Ovary (tissue), 9 donors: ENCODE measurements around the gene TRAK1. TPM values are rescaled to one million over a fixed set of nuclear protein-coding genes. Genes with fewer than 3 reads are reported as not detected.
A peak's percentile ranks its signal among the peaks of the same experiment; 100 is the strongest.

Source experiments
- DNase-seq, 5 donors: peaks; one replicate each; pipeline ENCODE4 v3.0.0-alpha.2; 2019 to 2020
- H3K27ac ChIP-seq, 2 donors: fragments of 200-600 bp; one replicate each; pipeline versions ENCODE4 v1.5.1 to v1.8.0; 2019 to 2022
- H3K27me3 ChIP-seq: fragments of 200-600 bp; one replicate; pipeline ENCODE4 v1.8.0; 2022
- H3K36me3 ChIP-seq: fragments of 200-600 bp; sonication (generic); one replicate; pipeline ENCODE4 v1.5.1; 2019
- H3K4me1 ChIP-seq: one replicate; pipeline ENCODE4 v1.8.1; 2013; ENCODE audit warnings: mild to moderate bottlenecking, moderate library complexity; ENCODE audit not compliant: insufficient read depth
- H3K4me3 ChIP-seq: fragments of 200-600 bp; sonication (generic); one replicate; pipeline ENCODE4 v1.5.1; 2017
- H3K9me3 ChIP-seq, 2 donors: fragments of 200-600 bp in 1 of 2; sonication (generic) in 1 of 2; one replicate each; pipeline versions ENCODE4 v1.5.1 to v1.8.1; 2013 to 2019; ENCODE audit warnings: mild to moderate bottlenecking in 1 of 2, moderate library complexity in 1 of 2
- EP300 ChIP-seq: sonication (generic); formaldehyde crosslinking; IDR thresholded peaks from one replicate; pipeline ENCODE4 v1.6.1; 2017; ENCODE audit warnings: antibody characterized with exemption
- POLR2A ChIP-seq: fragments of 450-650 bp; IDR thresholded peaks from one replicate; pipeline ENCODE4 v1.6.1; 2017; ENCODE audit warnings: antibody characterized with exemption, mild to moderate bottlenecking, moderate library complexity
- WGBS, 3 donors: extraction: QIAGEN DNeasy Blood & Tissue Kit in 1 of 3; methylation state at CpG; one replicate each; pipeline versions ENCODE4 v1.1.5 to v1.1.7; 2013 to 2017; 5-methylcytosine and 5-hydroxymethylcytosine counted together
- intact Hi-C, 4 donors: fragments of 100-400 bp; cut with DNase I; formaldehyde crosslinking; loops; one replicate each; pipeline versions ENCODE4 v1.11.0 to v1.15.1; 2022 to 2023
- polyA plus RNA-seq, 2 donors: library from polyadenylated mRNA; stranded (reverse); fragments of 200-250 nt in 1 of 2; fragments of 350-450 nt in 1 of 2; fragmentation: Illumina TruSeq in 1 of 2; extraction: RNeasy Lipid Tissue Mini Kit (QIAGEN cat#74804) in 1 of 2; gene quantifications; one replicate each; pipeline ENCODE4 v1.2.3, GENCODE V29; 2013 to 2014
- total RNA-seq, 7 donors: library from RNA; depleted of rRNA in 2 of 7; stranded (reverse); fragments of >200 nt in 2 of 7; fragmentation: NEBNext Ultra II Directional in 3 of 7; extraction: Animal tissue kit (Norgen Biotek cat#: 25700) in 3 of 7; gene quantifications; one replicate each; pipeline versions ENCODE4 v1.1.0 to v1.2.4, GENCODE V29; 2016 to 2023
- TF ChIP-seq, protein P1 (sequence below), 3 donors: fragments of 450-650 bp in 2 of 3; fragments of 200-600 bp in 1 of 3; IDR thresholded peaks; one replicate each; pipeline versions ENCODE4 v1.5.1 to v1.8.0; 2016 to 2022; ENCODE audit warnings: antibody characterized with exemption in 3 of 3, mild to moderate bottlenecking in 1 of 3
- donor health status: DM: no; HTN: no; CAD: no; lungs with moderate emphysema.
- donor health status: DM: no; HTN: no; CAD: no.
- donor health status: Bipolar disorder and iron deficiency.
- donor health status: DM: yes; HTN: yes; CAD: no.
- donor health status: DM: no; HTN: no; CAD: no.
- donor health status: DM: yes; HTN: yes; CAD: no.

Gene TRAK1
- total and polyA plus RNA-seq, 9 donors = 7.1 to 17.7 (median 14.9) TPM

DNA sequence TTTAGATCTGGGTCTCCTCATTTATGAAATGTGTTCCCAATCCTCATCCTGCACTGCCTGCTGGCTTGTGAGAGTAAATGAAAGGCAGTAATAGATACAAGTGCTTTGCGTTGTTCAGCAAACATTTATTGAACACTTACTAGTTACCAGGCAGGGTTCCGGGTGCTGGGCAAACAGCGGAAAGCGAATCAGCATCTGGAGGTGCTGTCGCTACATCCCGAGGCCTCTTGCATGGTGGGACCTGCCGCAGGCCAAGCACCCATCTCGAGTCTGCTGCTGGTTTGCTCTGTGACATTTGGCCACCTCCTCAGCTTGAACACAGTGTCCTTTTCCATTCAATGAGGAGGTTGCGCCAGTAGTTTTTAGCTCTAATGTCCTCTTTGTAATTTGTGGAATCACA is 24.8 kb downstream of the TRAK1 start:
- H3K27ac ChIP-seq = no peak overlapping the region
- TF ChIP-seq EP300 (no peak), POLR2A (no peak)
- TF ChIP-seq, protein P1, sequence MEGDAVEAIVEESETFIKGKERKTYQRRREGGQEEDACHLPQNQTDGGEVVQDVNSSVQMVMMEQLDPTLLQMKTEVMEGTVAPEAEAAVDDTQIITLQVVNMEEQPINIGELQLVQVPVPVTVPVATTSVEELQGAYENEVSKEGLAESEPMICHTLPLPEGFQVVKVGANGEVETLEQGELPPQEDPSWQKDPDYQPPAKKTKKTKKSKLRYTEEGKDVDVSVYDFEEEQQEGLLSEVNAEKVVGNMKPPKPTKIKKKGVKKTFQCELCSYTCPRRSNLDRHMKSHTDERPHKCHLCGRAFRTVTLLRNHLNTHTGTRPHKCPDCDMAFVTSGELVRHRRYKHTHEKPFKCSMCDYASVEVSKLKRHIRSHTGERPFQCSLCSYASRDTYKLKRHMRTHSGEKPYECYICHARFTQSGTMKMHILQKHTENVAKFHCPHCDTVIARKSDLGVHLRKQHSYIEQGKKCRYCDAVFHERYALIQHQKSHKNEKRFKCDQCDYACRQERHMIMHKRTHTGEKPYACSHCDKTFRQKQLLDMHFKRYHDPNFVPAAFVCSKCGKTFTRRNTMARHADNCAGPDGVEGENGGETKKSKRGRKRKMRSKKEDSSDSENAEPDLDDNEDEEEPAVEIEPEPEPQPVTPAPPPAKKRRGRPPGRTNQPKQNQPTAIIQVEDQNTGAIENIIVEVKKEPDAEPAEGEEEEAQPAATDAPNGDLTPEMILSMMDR (IDR thresholded peaks at IDR 0.05) = no peak
- 95 to 96% (median 96%) methylated on average over 9 of the region's 9 CpGs for WGBS, 3 donors
- no peaks in the 10 kb centered on the region for H3K27me3 ChIP-seq
- no peaks in the 10 kb centered on the region for H3K36me3 ChIP-seq
- peaks cover 2% of the 10 kb centered on the region for H3K4me1 ChIP-seq
- DNase-seq = no peak
- intact Hi-C loops = loop anchor here in 1 of 4 donors (10.0 kb wide), 1 partner anchor 79 kb away; no protein-coding TSS in a partner anchor
- H3K9me3 ChIP-seq = no peaks in the 10 kb centered on the region
- H3K4me3 ChIP-seq = no peak overlapping the region

DNA sequence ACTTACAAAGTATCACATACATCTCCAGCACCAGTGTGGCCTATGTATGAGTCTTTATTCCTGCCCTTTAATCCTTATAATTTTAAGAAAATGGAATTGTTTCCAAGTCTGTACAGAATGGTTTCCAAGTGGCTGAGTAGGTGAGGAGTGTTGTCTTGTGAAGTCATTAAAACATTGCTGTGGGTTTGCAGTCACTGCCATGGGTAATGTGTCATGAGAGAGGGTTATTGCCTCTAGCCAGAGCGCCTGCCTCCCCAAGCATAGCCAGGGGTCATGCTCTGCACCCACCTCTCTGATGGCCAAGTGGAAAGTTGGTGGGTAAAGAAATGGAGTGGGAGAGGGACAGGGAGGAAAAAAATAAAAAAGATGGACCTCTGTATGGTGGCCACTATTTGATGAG is 25.3 kb downstream of the TRAK1 start:
- Histone ChIP-seq H3K36me3 (no peaks in the 10 kb centered on the region), H3K4me1 (peaks cover 2% of the 10 kb centered on the region), H3K27me3 (no peaks in the 10 kb centered on the region), H3K9me3 (no peaks in the 10 kb centered on the region), H3K4me3 (no peak overlapping the region), H3K27ac (no peak overlapping the region)
- WGBS, 3 donors = 96 to 100% (median 98%) methylated on average over 1 of the region's 1 CpG
- TF ChIP-seq POLR2A (no peak), EP300 (no peak)
- TF ChIP-seq, protein P1 (IDR thresholded peaks at IDR 0.05) = no peak
- no peak for DNase-seq
- intact Hi-C loops = loop anchor here in 1 of 4 donors (10.0 kb wide), 1 partner anchor 78 kb away; no protein-coding TSS in a partner anchor

DNA sequence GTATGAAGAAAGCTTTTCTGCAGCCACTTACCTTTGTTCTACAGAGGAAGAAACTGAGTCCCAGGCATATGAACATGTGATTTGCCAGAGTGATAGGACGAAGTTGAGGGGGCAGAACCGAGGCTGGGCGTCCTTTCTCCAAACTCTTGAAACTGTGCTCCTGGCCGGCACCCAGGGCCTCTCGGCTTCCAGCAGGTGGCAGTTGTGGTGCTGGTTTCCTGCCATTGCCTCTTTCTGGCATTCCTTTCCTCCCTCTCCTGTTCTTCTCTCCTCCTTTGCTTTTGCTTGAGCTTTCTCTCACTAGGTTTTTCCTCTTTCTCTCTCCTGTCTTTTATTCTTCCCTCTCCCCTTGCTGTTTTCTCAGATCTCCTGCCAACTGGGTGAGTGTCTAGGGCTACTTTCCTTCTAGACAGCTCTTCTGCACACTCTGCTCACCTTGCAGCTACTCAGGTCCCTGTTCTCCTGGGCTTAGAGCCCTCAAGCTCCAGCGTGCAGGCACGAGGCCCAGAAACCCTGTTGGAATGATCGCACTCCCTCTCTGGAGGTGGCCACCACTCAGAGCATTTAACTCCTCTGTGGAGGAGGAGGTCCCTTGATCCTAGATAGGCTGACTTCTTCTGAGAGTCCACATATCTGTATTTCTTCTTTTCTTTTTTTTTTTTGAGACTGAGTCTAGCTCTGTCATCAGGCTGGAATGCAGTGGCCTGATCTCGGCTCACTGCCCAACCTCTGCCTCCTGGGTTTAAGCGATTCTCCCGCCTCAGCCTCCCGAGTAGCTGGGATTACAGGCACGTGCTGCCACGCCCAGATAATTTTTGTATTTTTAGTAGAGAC is 26.2 kb downstream of the TRAK1 start:
- Histone ChIP-seq H3K9me3 (no peaks in the 10 kb centered on the region), H3K36me3 (no peaks in the 10 kb centered on the region), H3K27ac (no peak overlapping the region), H3K27me3 (no peaks in the 10 kb centered on the region), H3K4me3 (no peak overlapping the region), H3K4me1 (peaks cover 2% of the 10 kb centered on the region)
- TF ChIP-seq EP300 (no peak), POLR2A (no peak)
- TF ChIP-seq, protein P1 (IDR thresholded peaks at IDR 0.05) = no peak
- WGBS, 3 donors = 14 to 16% (median 15%) methylated on average over 14 of the region's 14 CpGs
- DNase-seq = peak in 4 of 5 donors; percentile 32 to 57 (median 38)
- intact Hi-C loops = loop anchor here in 1 of 4 donors (10.0 kb wide), 1 partner anchor 77 kb away; no protein-coding TSS in a partner anchor

DNA sequence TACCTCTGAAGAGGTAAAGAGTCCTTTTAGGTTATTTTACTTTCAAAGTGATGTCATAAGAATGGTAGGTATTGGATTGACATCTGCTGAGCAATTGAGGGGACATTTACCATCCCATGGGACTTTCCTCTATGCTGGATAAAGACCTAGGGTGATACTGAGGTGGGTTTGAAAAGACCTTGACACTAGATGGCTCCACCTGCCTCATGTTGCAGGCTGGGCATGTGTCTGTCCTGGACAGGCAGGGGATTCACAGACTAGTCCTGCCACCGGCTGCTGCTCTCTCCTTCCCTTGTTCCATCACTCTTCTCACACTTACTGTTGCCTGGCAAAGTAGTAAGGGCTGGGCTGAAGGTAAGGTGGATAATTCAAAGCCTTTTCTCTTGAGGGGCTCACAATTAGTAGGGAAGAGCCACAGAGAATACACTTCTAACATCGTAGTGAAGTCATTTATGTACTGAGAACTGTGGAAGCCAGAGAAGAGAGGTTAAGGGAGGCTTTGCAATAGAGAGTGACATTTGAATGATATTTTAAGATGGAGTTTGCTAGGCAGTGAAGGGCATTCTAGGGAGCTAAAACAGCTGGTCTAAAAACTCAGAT is 27.7 kb downstream of the TRAK1 start:
- WGBS, 3 donors = 70 to 84% (median 84%) methylated on average over 2 of the region's 2 CpGs
- H3K27ac ChIP-seq = no peak overlapping the region
- intact Hi-C loops = loop anchor here in 1 of 4 donors (10.0 kb wide), 1 partner anchor 76 kb away; no protein-coding TSS in a partner anchor
- no peak for DNase-seq
- H3K9me3 ChIP-seq = no peaks in the 10 kb centered on the region
- no peaks in the 10 kb centered on the region for H3K27me3 ChIP-seq
- H3K4me3 ChIP-seq = no peak overlapping the region
- TF ChIP-seq EP300 = no peak
- TF ChIP-seq POLR2A = no peak
- TF ChIP-seq, protein P1 (IDR thresholded peaks at IDR 0.05) = no peak
- peaks cover 5% of the 10 kb centered on the region for H3K4me1 ChIP-seq
- no peaks in the 10 kb centered on the region for H3K36me3 ChIP-seq
